Measurements from ENCODE around the gene SYNE2.

GRCh38 chr14:64196056-64196455 is 343.3 kb downstream of the SYNE2 start:
- TF ChIP-seq CTCF (IDR thresholded peaks at IDR 0.05 in 4 of 5, conservative IDR thresholded peaks at IDR 0.05 in 1 of 5) (no peak), POLR2A (IDR thresholded peaks at IDR 0.05) (no peak)
